H1 (cell line): ENCODE data around the gene LHFPL3. TPM values are rescaled to one million over a fixed set of nuclear protein-coding genes. Genes with fewer than 3 reads are reported as not detected.

Source experiments
- ASH2L ChIP-seq: fragments of 200-600, 300-600 bp; sonication (generic); IDR thresholded peaks from one replicate; pipeline ENCODE4 v1.7.1; 2017; ENCODE audit warnings: low read length
- BCL11A ChIP-seq, 2 experiments: IDR thresholded peaks; one replicate each; pipeline ENCODE4 v1.6.1; 2011; ENCODE audit warnings: low read depth in 2 of 2, low read length in 2 of 2, mild to moderate bottlenecking in 2 of 2
- CBX8 ChIP-seq: fragments of 300-800, 300-1000 bp; sonication (generic); IDR thresholded peaks from 2 replicates; pipeline ENCODE4 v1.7.1; 2016; ENCODE audit warnings: low read depth, low read length, borderline replicate concordance
- CTBP2 ChIP-seq: IDR thresholded peaks from 2 replicates; pipeline ENCODE4 v1.7.0; 2011; ENCODE audit warnings: borderline replicate concordance, mild to moderate bottlenecking, moderate library complexity, mixed read lengths, low read length; ENCODE audit not compliant: insufficient read depth, insufficient read length
- HDAC6 ChIP-seq: IDR thresholded peaks from one replicate; pipeline ENCODE4 v1.7.1; 2012; ENCODE audit warnings: low read depth, mild to moderate bottlenecking, inconsistent platforms, low read length, moderate library complexity
- KDM1A ChIP-seq: fragments of 200-600, 300-600 bp; sonication (generic); IDR thresholded peaks from 2 replicates; pipeline ENCODE4 v1.7.1; 2016; ENCODE audit warnings: mild to moderate bottlenecking, low read length, borderline replicate concordance
- NRF1 ChIP-seq: IDR thresholded peaks from 2 replicates; pipeline ENCODE4 v1.6.1; 2011; ENCODE audit warnings: mild to moderate bottlenecking, low read depth, low read length, improper control_type of control experiment
- POLR2A ChIP-seq, 2 experiments: IDR thresholded peaks; 1 replicate in 1 of 2; 2 replicates in 1 of 2; pipeline ENCODE4 v1.6.1; 2011; ENCODE audit warnings: low read depth in 2 of 2, low read length in 2 of 2, mild to moderate bottlenecking in 2 of 2; ENCODE audit errors: control extremely low read depth in 1 of 2
- SAP30 ChIP-seq: fragments of 300-600 bp; sonication (generic); IDR thresholded peaks from 2 replicates; pipeline ENCODE4 v1.7.1; 2012; ENCODE audit warnings: low read length, moderate library complexity, mild to moderate bottlenecking, inconsistent platforms; ENCODE audit not compliant: insufficient read depth, insufficient replicate concordance
- SP2 ChIP-seq: IDR thresholded peaks from 2 replicates; pipeline ENCODE4 v1.6.1; 2012; ENCODE audit warnings: mild to moderate bottlenecking, low read length, inconsistent platforms
- TAF7 ChIP-seq: optimal IDR thresholded peaks from 2 replicates; pipeline ENCODE3; 2011; ENCODE audit warnings: low read depth, mild to moderate bottlenecking, inconsistent platforms, low read length, moderate library complexity, borderline replicate concordance
- polyA plus RNA-seq, 7 experiments: library from polyadenylated mRNA; depleted of rRNA in 3 of 7; stranded (reverse) in 5 of 7; unstranded in 2 of 7; fragments of >200 nt in 5 of 7; fragments of 200-250 nt in 2 of 7; gene quantifications; 1 replicate in 5 of 7; 2 replicates in 1 of 7; 4 replicates in 1 of 7; pipeline versions ENCODE4 v1.2.1 to v1.2.3, GENCODE V29; 2011 to 2013; ENCODE audit warnings: missing spikeins in 2 of 7, mixed read lengths in 2 of 7
- total RNA-seq: library from RNA; stranded (reverse); fragmentation: NEBNext Ultra II Directional; extraction: Animal tissue kit (Norgen Biotek cat#: 25700); gene quantifications from 2 replicates; pipeline ENCODE4 v1.2.1, GENCODE V29; 2021
- TF ChIP-seq, protein P1 (sequence below): fragments of 300-600 bp; sonication (generic); IDR thresholded peaks from 2 replicates; pipeline ENCODE4 v1.7.1; 2012; ENCODE audit warnings: low read length, moderate library complexity, mild to moderate bottlenecking, inconsistent platforms; ENCODE audit not compliant: insufficient replicate concordance

LHFPL3 gene
- total and polyA plus RNA-seq, 2 of the 8 experiments (the other 6 are each of a cell fraction or from before 2014, with no cell fraction given) = 0.24 to 0.50 TPM

DNA sequence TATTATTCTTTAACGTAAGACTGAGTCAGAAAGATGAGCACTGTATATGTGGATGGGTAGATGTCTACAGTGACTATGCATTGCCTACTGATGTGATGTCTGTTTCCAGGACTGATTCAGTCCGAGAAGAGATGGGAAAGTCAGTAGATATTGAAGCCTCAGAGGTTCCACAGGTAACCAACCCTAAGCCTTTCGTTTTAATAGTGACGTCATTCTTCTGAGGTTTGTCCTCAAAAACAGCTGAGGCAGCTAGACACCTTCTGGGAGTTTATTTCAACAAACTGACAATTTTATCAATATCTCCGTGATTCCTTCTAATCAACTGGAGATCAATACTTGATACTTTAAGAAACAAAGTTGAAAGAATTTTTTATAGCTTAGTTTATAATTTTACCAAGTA, 171.6 kb downstream of the LHFPL3 start (continued):
- TF ChIP-seq, protein P1, sequence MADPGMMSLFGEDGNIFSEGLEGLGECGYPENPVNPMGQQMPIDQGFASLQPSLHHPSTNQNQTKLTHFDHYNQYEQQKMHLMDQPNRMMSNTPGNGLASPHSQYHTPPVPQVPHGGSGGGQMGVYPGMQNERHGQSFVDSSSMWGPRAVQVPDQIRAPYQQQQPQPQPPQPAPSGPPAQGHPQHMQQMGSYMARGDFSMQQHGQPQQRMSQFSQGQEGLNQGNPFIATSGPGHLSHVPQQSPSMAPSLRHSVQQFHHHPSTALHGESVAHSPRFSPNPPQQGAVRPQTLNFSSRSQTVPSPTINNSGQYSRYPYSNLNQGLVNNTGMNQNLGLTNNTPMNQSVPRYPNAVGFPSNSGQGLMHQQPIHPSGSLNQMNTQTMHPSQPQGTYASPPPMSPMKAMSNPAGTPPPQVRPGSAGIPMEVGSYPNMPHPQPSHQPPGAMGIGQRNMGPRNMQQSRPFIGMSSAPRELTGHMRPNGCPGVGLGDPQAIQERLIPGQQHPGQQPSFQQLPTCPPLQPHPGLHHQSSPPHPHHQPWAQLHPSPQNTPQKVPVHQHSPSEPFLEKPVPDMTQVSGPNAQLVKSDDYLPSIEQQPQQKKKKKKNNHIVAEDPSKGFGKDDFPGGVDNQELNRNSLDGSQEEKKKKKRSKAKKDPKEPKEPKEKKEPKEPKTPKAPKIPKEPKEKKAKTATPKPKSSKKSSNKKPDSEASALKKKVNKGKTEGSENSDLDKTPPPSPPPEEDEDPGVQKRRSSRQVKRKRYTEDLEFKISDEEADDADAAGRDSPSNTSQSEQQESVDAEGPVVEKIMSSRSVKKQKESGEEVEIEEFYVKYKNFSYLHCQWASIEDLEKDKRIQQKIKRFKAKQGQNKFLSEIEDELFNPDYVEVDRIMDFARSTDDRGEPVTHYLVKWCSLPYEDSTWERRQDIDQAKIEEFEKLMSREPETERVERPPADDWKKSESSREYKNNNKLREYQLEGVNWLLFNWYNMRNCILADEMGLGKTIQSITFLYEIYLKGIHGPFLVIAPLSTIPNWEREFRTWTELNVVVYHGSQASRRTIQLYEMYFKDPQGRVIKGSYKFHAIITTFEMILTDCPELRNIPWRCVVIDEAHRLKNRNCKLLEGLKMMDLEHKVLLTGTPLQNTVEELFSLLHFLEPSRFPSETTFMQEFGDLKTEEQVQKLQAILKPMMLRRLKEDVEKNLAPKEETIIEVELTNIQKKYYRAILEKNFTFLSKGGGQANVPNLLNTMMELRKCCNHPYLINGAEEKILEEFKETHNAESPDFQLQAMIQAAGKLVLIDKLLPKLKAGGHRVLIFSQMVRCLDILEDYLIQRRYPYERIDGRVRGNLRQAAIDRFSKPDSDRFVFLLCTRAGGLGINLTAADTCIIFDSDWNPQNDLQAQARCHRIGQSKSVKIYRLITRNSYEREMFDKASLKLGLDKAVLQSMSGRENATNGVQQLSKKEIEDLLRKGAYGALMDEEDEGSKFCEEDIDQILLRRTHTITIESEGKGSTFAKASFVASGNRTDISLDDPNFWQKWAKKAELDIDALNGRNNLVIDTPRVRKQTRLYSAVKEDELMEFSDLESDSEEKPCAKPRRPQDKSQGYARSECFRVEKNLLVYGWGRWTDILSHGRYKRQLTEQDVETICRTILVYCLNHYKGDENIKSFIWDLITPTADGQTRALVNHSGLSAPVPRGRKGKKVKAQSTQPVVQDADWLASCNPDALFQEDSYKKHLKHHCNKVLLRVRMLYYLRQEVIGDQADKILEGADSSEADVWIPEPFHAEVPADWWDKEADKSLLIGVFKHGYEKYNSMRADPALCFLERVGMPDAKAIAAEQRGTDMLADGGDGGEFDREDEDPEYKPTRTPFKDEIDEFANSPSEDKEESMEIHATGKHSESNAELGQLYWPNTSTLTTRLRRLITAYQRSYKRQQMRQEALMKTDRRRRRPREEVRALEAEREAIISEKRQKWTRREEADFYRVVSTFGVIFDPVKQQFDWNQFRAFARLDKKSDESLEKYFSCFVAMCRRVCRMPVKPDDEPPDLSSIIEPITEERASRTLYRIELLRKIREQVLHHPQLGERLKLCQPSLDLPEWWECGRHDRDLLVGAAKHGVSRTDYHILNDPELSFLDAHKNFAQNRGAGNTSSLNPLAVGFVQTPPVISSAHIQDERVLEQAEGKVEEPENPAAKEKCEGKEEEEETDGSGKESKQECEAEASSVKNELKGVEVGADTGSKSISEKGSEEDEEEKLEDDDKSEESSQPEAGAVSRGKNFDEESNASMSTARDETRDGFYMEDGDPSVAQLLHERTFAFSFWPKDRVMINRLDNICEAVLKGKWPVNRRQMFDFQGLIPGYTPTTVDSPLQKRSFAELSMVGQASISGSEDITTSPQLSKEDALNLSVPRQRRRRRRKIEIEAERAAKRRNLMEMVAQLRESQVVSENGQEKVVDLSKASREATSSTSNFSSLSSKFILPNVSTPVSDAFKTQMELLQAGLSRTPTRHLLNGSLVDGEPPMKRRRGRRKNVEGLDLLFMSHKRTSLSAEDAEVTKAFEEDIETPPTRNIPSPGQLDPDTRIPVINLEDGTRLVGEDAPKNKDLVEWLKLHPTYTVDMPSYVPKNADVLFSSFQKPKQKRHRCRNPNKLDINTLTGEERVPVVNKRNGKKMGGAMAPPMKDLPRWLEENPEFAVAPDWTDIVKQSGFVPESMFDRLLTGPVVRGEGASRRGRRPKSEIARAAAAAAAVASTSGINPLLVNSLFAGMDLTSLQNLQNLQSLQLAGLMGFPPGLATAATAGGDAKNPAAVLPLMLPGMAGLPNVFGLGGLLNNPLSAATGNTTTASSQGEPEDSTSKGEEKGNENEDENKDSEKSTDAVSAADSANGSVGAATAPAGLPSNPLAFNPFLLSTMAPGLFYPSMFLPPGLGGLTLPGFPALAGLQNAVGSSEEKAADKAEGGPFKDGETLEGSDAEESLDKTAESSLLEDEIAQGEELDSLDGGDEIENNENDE = no peak
- TF ChIP-seq CTBP2 (no peak), TAF7 (no peak), HDAC6 (no peak), BCL11A (IDR thresholded peaks at IDR 0.05; ENCODE audit: low read depth in 2 of 2, low read length in 2 of 2) (no peak), CBX8 (no peak), SP2 (no peak), POLR2A (IDR thresholded peaks at IDR 0.05; ENCODE audit: control extremely low read depth in 1 of 2, low read depth in 2 of 2, low read length in 2 of 2) (no peak), KDM1A (no peak), SAP30 (no peak), NRF1 (no peak), ASH2L (no peak)
